Stimulated activated CD8-positive, alpha-beta memory T cell treated with anti-CD3 and anti-CD28 coated beads, Interleukin-7, amount 100 ng/mL, for 48 hours (primary cell): ENCODE data around the gene MMD2.
A peak's percentile ranks its signal among the peaks of the same experiment; 100 is the strongest.
"Not testable (repeated sequence)": the region's sequence is repeated elsewhere in the genome, so short reads cannot be mapped to it uniquely, and the experiment has no call there.

Source experiments
- DNase-seq, 2 donors: peaks; one replicate each; pipeline ENCODE4 v3.0.0-alpha.2; 2020; ENCODE audit warnings: low read depth in 1 of 2; ENCODE audit errors: extremely low read depth in 1 of 2

MMD2 gene

GRCh38 chr7:4904346-4904745 lies 54.6 kb downstream of the MMD2 start:
- no peak for DNase-seq

GRCh38 chr7:4895766-4896165 lies 63.2 kb downstream of the MMD2 start:
- DNase-seq, result no peak

- DNase-seq, result no peak
Measured at GRCh38 chr7:4894482-4894881, 64.5 kb downstream of the MMD2 start.

- DNase-seq, result no peak
Measured at GRCh38 chr7:4893929-4894475, 65.0 kb downstream of the MMD2 start.

GRCh38 chr7:4893188-4893587 lies 65.8 kb downstream of the MMD2 start:
- DNase-seq, result not testable (repeated sequence)

- not testable (repeated sequence) for DNase-seq
Measured at GRCh38 chr7:4891522-4891921, 67.5 kb downstream of the MMD2 start.

- no peak for DNase-seq
Measured at GRCh38 chr7:4889682-4890081, 69.3 kb downstream of the MMD2 start.

- DNase-seq, result no peak
Measured at GRCh38 chr7:4888161-4888560, 70.8 kb downstream of the MMD2 start.

GRCh38 chr7:4886671-4887070 lies 72.3 kb downstream of the MMD2 start:
- DNase-seq, result no peak

GRCh38 chr7:4885317-4885807 lies 73.6 kb downstream of the MMD2 start:
- no peak for DNase-seq

- no peak for DNase-seq
Measured at GRCh38 chr7:4884164-4884563, 74.8 kb downstream of the MMD2 start.

- peak; percentile 75 to 87 for DNase-seq
Measured at GRCh38 chr7:4883372-4884144, 75.4 kb downstream of the MMD2 start, which contains the start of gene RADIL. Gene RADIL, minus strand, starts transcription at chr7:4883716. Its CDS starts 5,577 bp downstream, at chr7:4878139.

- no peak for DNase-seq
Measured at GRCh38 chr7:4883033-4883371, 76.0 kb downstream of the MMD2 start.

- DNase-seq, result no peak
Measured at GRCh38 chr7:4882169-4883032, 76.6 kb downstream of the MMD2 start.

GRCh38 chr7:4880218-4880617 lies 78.8 kb downstream of the MMD2 start:
- no peak for DNase-seq

- DNase-seq, result no peak
Measured at GRCh38 chr7:4879396-4880081, 79.4 kb downstream of the MMD2 start.

- no peak for DNase-seq
Measured at GRCh38 chr7:4878336-4879335, 80.4 kb downstream of the MMD2 start.

- DNase-seq, result no peak
Measured at GRCh38 chr7:4876586-4876985, 82.4 kb downstream of the MMD2 start.

GRCh38 chr7:4875391-4875790 lies 83.6 kb downstream of the MMD2 start:
- no peak for DNase-seq
